ENCODE results near the gene LCN1.
"Not testable (repeated sequence)": the region's sequence is repeated elsewhere in the genome, so short reads cannot be mapped to it uniquely, and the experiment has no call there.

LCN1 gene

GRCh38 chr9:135525241-135526088 is 4.2 kb downstream of the LCN1 start:
- Histone ChIP-seq H2AFZ (ENCODE audit: low read length) (no peak overlapping the region), H3K27me3 (ENCODE audit: insufficient read depth, low read length, poor library complexity, severe bottlenecking) (no peaks in the 10 kb centered on the region)
- TF ChIP-seq EZH2phosphoT487 (IDR thresholded peaks at IDR 0.05; ENCODE audit: borderline replicate concordance), result no peak
- no peak for TF ChIP-seq CTCF (conservative IDR thresholded peaks at IDR 0.05; ENCODE audit: low read length)

GRCh38 chr9:135526089-135526729 is 5.0 kb downstream of the LCN1 start:
- Histone ChIP-seq H3K4me2 (ENCODE audit: low read depth, low read length, poor library complexity, severe bottlenecking) (no peak overlapping the region), H3K9me2 (replicated peaks; ENCODE audit: low read depth, low read length) (no peaks in the 10 kb centered on the region), H3K27me3 (ENCODE audit: insufficient read depth, low read length, poor library complexity, severe bottlenecking) (no peaks in the 10 kb centered on the region), H3K4me1 (ENCODE audit: insufficient read depth, low read length, poor library complexity, severe bottlenecking) (no peaks in the 10 kb centered on the region), H2AFZ (ENCODE audit: low read length) (no peak overlapping the region), H3K79me2 (ENCODE audit: insufficient read depth, low read length) (no peaks in the 10 kb centered on the region), H3K9ac (ENCODE audit: low read depth, low read length, poor library complexity, severe bottlenecking) (no peak overlapping the region), H4K20me1 (ENCODE audit: insufficient read depth, low read length, poor library complexity, severe bottlenecking) (no peaks in the 10 kb centered on the region), H3K36me3 (ENCODE audit: insufficient read depth, low read length) (no peaks in the 10 kb centered on the region), H3F3A (ENCODE audit: low read depth) (no peaks in the 10 kb centered on the region), H3K9me3 (ENCODE audit: insufficient read depth, low read depth, low read length) (peaks cover 3% of the 10 kb centered on the region; the same call in 1 of the 2 replicates), H3K4me3 (ENCODE audit: low read length, poor library complexity, severe bottlenecking) (no peak overlapping the region)
- no peak for TF ChIP-seq EZH2phosphoT487 (IDR thresholded peaks at IDR 0.05; ENCODE audit: borderline replicate concordance)
- TF ChIP-seq CTCF (conservative IDR thresholded peaks at IDR 0.05; ENCODE audit: low read length), result no peak

More at GRCh38 chr9:135525241-135526088, 4.2 kb downstream of the LCN1 start:
- no peaks in the 10 kb centered on the region for H3F3A ChIP-seq (ENCODE audit: low read depth)
- no peak overlapping the region for H3K4me3 ChIP-seq (ENCODE audit: low read length, poor library complexity, severe bottlenecking)
- no peak overlapping the region for H3K9ac ChIP-seq (ENCODE audit: low read depth, low read length, poor library complexity, severe bottlenecking)
- H3K4me1 ChIP-seq (ENCODE audit: insufficient read depth, low read length, poor library complexity, severe bottlenecking), result no peaks in the 10 kb centered on the region
- H3K36me3 ChIP-seq (ENCODE audit: insufficient read depth, low read length), result no peaks in the 10 kb centered on the region
- no peaks in the 10 kb centered on the region for H4K20me1 ChIP-seq (ENCODE audit: insufficient read depth, low read length, poor library complexity, severe bottlenecking)
- H3K4me2 ChIP-seq (ENCODE audit: low read depth, low read length, poor library complexity, severe bottlenecking), result no peak overlapping the region
- no peaks in the 10 kb centered on the region for H3K9me2 ChIP-seq (replicated peaks; ENCODE audit: low read depth, low read length)
- peaks cover 3% of the 10 kb centered on the region; the same call in 1 of the 2 replicates for H3K9me3 ChIP-seq (ENCODE audit: insufficient read depth, low read depth, low read length)
- no peaks in the 10 kb centered on the region for H3K79me2 ChIP-seq (ENCODE audit: insufficient read depth, low read length)

GRCh38 chr9:135526730-135527571 is 5.7 kb downstream of the LCN1 start:
- Histone ChIP-seq H3K27me3 (ENCODE audit: insufficient read depth, low read length, poor library complexity, severe bottlenecking) (no peaks in the 10 kb centered on the region), H3K4me3 (ENCODE audit: low read length, poor library complexity, severe bottlenecking) (no peak overlapping the region), H2AFZ (ENCODE audit: low read length) (no peak overlapping the region), H3K9me2 (replicated peaks; ENCODE audit: low read depth, low read length) (no peaks in the 10 kb centered on the region), H3K4me1 (ENCODE audit: insufficient read depth, low read length, poor library complexity, severe bottlenecking) (no peaks in the 10 kb centered on the region), H3F3A (ENCODE audit: low read depth) (no peaks in the 10 kb centered on the region), H3K9ac (ENCODE audit: low read depth, low read length, poor library complexity, severe bottlenecking) (no peak overlapping the region), H3K79me2 (ENCODE audit: insufficient read depth, low read length) (no peaks in the 10 kb centered on the region), H3K4me2 (ENCODE audit: low read depth, low read length, poor library complexity, severe bottlenecking) (no peak overlapping the region), H3K9me3 (ENCODE audit: insufficient read depth, low read depth, low read length) (peaks cover 3% of the 10 kb centered on the region; the same call in 1 of the 2 replicates), H3K36me3 (ENCODE audit: insufficient read depth, low read length) (no peaks in the 10 kb centered on the region), H4K20me1 (ENCODE audit: insufficient read depth, low read length, poor library complexity, severe bottlenecking) (no peaks in the 10 kb centered on the region)
- TF ChIP-seq CTCF (conservative IDR thresholded peaks at IDR 0.05; ENCODE audit: low read length) (no peak), EZH2phosphoT487 (IDR thresholded peaks at IDR 0.05; ENCODE audit: borderline replicate concordance) (no peak)

- not testable (repeated sequence) for H3K9ac ChIP-seq (ENCODE audit: low read depth, low read length, poor library complexity, severe bottlenecking); H3K4me1 ChIP-seq (ENCODE audit: insufficient read depth, low read length, poor library complexity, severe bottlenecking); H3F3A ChIP-seq (ENCODE audit: low read depth)
Observed at GRCh38 chr9:135528842-135529435, 7.7 kb downstream of the LCN1 start.

More at GRCh38 chr9:135528842-135529435, 7.7 kb downstream of the LCN1 start:
- not testable (repeated sequence) for H2AFZ ChIP-seq (ENCODE audit: low read length); H3K4me2 ChIP-seq (ENCODE audit: low read depth, low read length, poor library complexity, severe bottlenecking); H3K27me3 ChIP-seq (ENCODE audit: insufficient read depth, low read length, poor library complexity, severe bottlenecking); H3K4me3 ChIP-seq (ENCODE audit: low read length, poor library complexity, severe bottlenecking); H3K36me3 ChIP-seq (ENCODE audit: insufficient read depth, low read length); H3K9me2 ChIP-seq (replicated peaks; ENCODE audit: low read depth, low read length); H3K9me3 ChIP-seq (ENCODE audit: insufficient read depth, low read depth, low read length); H4K20me1 ChIP-seq (ENCODE audit: insufficient read depth, low read length, poor library complexity, severe bottlenecking); H3K79me2 ChIP-seq (ENCODE audit: insufficient read depth, low read length)
